HepG2 (cell line): ENCODE results near the gene ISG20.

ENCODE experiments used
- AHR ChIP-seq: IDR thresholded peaks from 2 replicates; pipeline ENCODE4 v1.6.1; 2018; ENCODE audit warnings: missing genetic modification reagents, missing compliant biosample characterization
- NFYC ChIP-seq: IDR thresholded peaks from 2 replicates; pipeline ENCODE4 v1.6.1; 2016; ENCODE audit warnings: missing genetic modification reagents, missing compliant biosample characterization
- PHF8 ChIP-seq: sonication (generic); formaldehyde crosslinking; IDR thresholded peaks from 2 replicates; pipeline ENCODE4 v1.5.0; 2020; ENCODE audit warnings: missing genetic modification reagents
- ZBTB38 ChIP-seq: sonication (generic); formaldehyde crosslinking; IDR thresholded peaks from 2 replicates; pipeline ENCODE4 v1.5.1; 2020; ENCODE audit warnings: mild to moderate bottlenecking, missing genetic modification reagents

GRCh38 chr15:88617031-88617722 is 21.6 kb upstream of the ISG20 start:
- TF ChIP-seq AHR (no peak), ZBTB38 (CRISPR knock-in tag) (no peak), NFYC (no peak), PHF8 (CRISPR knock-in tag) (no peak)
